ENCODE results near the gene SLCO2A1. TPM values are rescaled to one million over a fixed set of nuclear protein-coding genes. Genes with fewer than 3 reads are reported as not detected.

SLCO2A1 gene
- total RNA-seq, 1 donor from 2014 or later = 234 TPM

DNA sequence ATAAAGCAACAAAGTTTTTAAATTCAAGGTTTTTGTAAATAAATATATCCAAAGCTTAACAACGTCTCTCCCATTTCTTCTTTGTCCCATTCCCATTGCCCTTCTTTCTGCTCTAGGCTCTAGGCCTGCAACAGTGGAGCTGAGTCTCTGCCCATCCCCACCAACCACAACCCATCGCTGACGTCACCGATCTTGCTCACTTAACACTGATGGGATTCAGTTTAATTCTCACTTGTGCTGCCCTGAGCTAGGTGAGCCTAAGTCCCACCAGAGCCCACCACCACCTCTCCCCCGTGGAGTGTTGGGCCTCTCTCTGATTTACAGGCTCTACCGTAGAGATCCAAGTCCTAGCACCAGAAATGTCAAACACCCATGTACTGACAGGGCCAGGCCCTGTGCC, 72.7 kb downstream of the SLCO2A1 start:
- H3K27ac ChIP-seq = no peak overlapping the region
- H3K4me3 ChIP-seq = no peak overlapping the region
- TF ChIP-seq, protein P1, sequence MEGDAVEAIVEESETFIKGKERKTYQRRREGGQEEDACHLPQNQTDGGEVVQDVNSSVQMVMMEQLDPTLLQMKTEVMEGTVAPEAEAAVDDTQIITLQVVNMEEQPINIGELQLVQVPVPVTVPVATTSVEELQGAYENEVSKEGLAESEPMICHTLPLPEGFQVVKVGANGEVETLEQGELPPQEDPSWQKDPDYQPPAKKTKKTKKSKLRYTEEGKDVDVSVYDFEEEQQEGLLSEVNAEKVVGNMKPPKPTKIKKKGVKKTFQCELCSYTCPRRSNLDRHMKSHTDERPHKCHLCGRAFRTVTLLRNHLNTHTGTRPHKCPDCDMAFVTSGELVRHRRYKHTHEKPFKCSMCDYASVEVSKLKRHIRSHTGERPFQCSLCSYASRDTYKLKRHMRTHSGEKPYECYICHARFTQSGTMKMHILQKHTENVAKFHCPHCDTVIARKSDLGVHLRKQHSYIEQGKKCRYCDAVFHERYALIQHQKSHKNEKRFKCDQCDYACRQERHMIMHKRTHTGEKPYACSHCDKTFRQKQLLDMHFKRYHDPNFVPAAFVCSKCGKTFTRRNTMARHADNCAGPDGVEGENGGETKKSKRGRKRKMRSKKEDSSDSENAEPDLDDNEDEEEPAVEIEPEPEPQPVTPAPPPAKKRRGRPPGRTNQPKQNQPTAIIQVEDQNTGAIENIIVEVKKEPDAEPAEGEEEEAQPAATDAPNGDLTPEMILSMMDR (IDR thresholded peaks at IDR 0.05) = no peak
- intact Hi-C loops (cut with DNase I) = no loop called here
- peaks cover 8% of the 10 kb centered on the region for H3K4me1 ChIP-seq
- no peaks in the 10 kb centered on the region for H3K36me3 ChIP-seq
- DNase-seq (no peak), ATAC-seq (no peak)
- H3K27me3 ChIP-seq = no peaks in the 10 kb centered on the region
- no peaks in the 10 kb centered on the region for H3K9me3 ChIP-seq

DNA sequence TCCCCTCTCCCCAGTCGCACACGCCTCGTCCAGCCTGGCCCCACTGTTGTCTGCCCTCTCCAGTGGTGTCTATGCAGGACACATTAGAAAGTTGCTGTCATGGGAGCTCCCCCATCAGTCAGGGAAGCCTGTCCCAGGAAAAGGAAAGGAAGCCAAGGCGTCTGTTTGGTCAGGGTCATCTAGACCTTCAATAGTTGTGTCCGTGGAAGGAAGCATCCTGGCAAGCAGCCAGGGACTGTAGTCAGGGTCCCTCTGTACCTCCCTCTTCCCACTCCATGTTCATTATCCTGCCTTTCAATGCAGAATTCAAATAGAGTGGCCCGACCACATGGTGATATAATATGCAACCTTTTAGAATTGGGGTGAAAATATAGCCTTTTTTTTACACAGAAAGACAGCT, 73.4 kb downstream of the SLCO2A1 start:
- TF ChIP-seq, protein P1 (IDR thresholded peaks at IDR 0.05) = no peak
- Histone ChIP-seq H3K9me3 (no peaks in the 10 kb centered on the region), H3K4me3 (no peak overlapping the region), H3K27me3 (no peaks in the 10 kb centered on the region), H3K4me1 (peaks cover 8% of the 10 kb centered on the region), H3K27ac (no peak overlapping the region), H3K36me3 (no peaks in the 10 kb centered on the region)
- intact Hi-C loops (cut with DNase I) = no loop called here
- ATAC-seq (peak; percentile 14), DNase-seq (no peak)

DNA sequence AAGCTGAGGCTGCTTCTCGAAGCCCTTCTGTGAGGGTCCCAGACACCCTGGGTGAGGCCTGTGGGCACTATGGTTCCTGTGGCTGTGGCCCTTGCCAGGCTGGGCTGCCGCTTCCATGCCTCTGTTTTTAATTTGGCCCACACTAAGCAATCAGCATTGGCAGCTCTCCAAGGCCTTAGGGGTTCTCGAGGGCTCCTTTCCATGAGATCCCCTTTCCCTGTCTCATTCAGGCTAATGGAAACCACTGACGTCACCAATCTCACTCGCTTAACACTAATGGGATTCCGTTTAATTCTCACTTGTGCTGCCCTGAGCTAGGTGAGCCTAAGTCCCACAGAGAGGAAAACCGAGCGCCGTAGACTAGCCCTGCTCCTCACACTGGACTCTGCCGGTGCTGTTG, 73.8 kb downstream of the SLCO2A1 start:
- H3K36me3 ChIP-seq = no peaks in the 10 kb centered on the region
- H3K27me3 ChIP-seq = no peaks in the 10 kb centered on the region
- H3K4me3 ChIP-seq = no peak overlapping the region
- H3K4me1 ChIP-seq = peaks cover 8% of the 10 kb centered on the region
- DNase-seq (no peak), ATAC-seq (no peak)
- H3K27ac ChIP-seq = no peak overlapping the region
- TF ChIP-seq, protein P1 (IDR thresholded peaks at IDR 0.05) = no peak
- intact Hi-C loops (cut with DNase I) = no loop called here
- no peaks in the 10 kb centered on the region for H3K9me3 ChIP-seq

DNA sequence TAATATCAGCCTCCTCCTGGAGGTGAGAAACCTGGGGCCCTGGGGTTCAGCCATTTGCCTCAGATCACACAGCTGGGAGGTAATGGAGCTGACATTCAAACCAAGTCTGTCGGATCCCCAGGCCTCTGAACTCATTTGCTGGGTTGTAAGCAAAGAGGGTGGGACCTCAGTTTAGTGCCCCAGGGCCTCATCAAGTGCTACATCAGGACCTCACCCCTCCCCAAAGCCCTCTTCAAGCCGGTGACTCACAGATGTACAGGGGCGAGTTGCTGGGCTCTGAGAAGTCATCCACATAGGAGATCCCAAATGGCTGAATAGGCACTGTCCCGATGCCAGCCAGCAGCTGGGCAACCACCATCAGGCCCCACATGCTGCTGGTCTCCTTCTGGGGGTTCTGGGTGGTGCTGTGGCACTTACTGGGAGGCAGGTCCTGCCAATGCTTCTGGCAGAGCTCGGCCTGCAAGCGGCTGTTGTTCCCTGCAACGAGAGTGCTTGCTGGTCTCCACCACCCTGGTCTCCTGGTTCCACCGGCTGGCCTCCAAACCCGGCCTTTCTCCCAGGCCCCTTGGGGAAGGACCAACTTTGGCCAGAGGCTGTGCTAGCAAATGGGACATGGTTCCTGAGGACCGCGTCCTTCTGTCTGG, 74.9 kb downstream of the SLCO2A1 start:
- H3K27me3 ChIP-seq = no peaks in the 10 kb centered on the region
- H3K4me3 ChIP-seq = no peak overlapping the region
- no peak overlapping the region for H3K27ac ChIP-seq
- intact Hi-C loops (cut with DNase I) = no loop called here
- ATAC-seq (no peak), DNase-seq (no peak)
- peaks cover 8% of the 10 kb centered on the region for H3K4me1 ChIP-seq
- H3K36me3 ChIP-seq = no peaks in the 10 kb centered on the region
- TF ChIP-seq, protein P1 (IDR thresholded peaks at IDR 0.05) = no peak
- H3K9me3 ChIP-seq = no peaks in the 10 kb centered on the region

DNA sequence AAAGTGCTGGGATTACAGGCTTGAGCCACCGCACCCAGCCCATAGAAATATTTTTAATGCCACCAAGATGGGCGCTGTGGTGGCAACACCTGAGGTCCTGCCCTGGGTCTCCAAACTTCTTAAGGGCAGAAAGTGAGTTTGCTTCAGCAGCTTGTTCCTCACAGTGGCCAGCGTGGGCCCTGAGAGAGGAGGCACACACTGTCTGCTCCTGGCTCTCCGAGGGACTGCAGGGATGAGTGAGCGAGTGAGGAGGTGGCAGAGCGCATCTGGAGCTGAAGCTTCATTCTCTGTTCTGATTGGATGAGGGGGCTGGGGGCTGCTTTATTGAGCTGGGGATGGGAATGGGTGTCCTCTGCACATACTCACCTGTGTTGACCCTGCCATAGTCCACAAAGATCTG, 76.4 kb downstream of the SLCO2A1 start:
- Histone ChIP-seq H3K4me1 (peaks cover 8% of the 10 kb centered on the region), H3K27ac (no peak overlapping the region), H3K27me3 (no peaks in the 10 kb centered on the region), H3K4me3 (no peak overlapping the region), H3K36me3 (no peaks in the 10 kb centered on the region), H3K9me3 (no peaks in the 10 kb centered on the region)
- no peak for DNase-seq
- no peak for ATAC-seq
- TF ChIP-seq, protein P1 (IDR thresholded peaks at IDR 0.05) = no peak
- intact Hi-C loops (cut with DNase I) = no loop called here

DNA sequence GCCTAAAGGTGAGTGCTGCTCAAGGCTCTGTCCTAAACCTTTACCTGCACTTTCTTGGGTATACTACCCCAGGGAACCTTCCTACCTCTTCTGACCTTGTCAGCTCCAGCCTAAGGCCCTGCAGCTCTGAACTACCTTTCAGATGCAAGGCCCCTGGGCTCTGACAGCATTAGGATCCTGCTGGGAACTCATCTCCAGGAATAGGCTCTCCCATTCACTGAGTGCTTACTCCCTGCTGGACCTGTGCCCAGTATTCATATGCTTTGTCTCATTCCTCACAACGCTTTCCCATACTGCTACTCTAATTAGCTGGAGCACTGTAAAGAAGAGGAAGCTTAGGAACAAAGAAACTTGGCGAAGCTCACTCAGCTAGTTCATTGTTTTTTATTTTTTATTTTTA, 80.3 kb downstream of the SLCO2A1 start:
- no peaks in the 10 kb centered on the region for H3K9me3 ChIP-seq
- ATAC-seq (no peak), DNase-seq (no peak)
- peaks cover 12% of the 10 kb centered on the region for H3K4me1 ChIP-seq
- no peaks in the 10 kb centered on the region for H3K36me3 ChIP-seq
- intact Hi-C loops (cut with DNase I) = no loop called here
- peak overlapping the region; percentile 36 for H3K27ac ChIP-seq
- H3K4me3 ChIP-seq = no peak overlapping the region
- no peaks in the 10 kb centered on the region for H3K27me3 ChIP-seq
- TF ChIP-seq, protein P1 (IDR thresholded peaks at IDR 0.05) = no peak

Measured in upper lobe of right lung (tissue), 1 donor.